GM18861 (cell line): Measurements from ENCODE around the gene ABI3BP.

Experiments
- ATAC-seq: cut with Tn5 transposase; IDR thresholded peaks from one replicate; pipeline ENCODE4 v1.9.1; 2021; ENCODE audit not compliant: unreplicated experiment

ABI3BP gene

DNA sequence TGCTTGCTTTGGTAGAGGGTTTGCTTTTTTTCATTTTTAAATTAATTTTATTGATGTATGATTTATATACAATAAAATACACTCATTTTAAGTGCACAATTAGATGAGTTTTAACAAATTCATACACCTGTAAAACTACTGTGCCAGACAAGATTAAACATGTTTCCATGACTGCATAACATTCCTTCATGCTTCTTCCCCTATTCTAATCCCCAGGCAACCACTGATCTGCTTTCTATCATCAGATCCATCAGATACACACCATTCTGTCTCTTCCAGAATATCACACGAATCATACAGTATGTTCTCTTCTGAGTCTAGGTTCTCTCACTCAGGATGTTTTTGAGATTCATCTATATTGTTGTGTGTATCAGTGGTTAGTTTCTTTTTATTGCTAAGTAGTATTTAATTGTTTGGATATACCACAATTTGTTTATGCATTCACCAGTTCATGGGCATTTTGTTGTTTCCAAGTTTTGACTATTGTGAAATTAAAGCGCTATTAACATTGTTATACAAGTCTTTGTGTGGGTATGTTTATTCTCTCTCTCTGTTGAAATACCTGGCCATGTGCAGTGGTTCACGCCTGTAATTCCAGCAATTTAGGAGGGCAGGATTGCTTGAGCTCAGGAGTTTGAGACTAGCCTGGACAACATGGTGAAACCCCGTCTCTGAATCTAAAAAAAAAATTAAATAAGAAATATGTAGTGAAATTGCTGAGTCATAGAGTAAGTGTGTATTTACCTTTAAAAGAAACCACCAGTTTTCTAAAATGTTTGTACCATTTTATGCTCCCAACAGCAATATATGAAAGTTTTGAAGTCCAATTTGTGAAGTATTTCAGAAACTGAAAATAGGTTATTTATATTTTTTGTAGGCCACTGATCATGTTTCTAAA, 290.9 kb downstream of the ABI3BP start:
- ATAC-seq = no peak

DNA sequence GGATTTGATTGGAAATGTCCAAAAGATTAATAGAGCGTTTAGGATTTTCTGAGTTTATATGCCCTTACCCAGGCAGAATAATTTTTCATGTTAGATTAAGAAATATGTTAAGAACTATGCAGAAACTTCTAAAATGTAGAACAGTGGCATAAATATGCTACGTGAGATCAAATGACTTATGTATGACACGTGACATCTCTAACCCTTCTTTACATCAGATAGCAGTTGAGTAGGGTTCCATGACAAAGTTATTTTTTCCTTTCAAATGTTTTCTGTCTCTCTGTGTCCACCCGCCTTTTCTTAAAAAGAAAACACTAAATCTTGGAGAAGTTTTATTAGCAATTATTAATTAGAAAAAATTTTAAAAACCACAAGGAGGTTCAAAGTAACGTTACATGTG, 292.5 kb downstream of the ABI3BP start:
- ATAC-seq = no peak
